GM18951 (cell line): ENCODE results near the gene ABCG4.
A peak's percentile ranks its signal among the peaks of the same experiment; 100 is the strongest.
"Not testable (repeated sequence)": the region's sequence is repeated elsewhere in the genome, so short reads cannot be mapped to it uniquely, and the experiment has no call there.

Experiments
- POLR2A ChIP-seq: IDR thresholded peaks from 4 replicates; pipeline ENCODE4 v1.6.1; 2011; ENCODE audit warnings: mild to moderate bottlenecking; ENCODE audit not compliant: insufficient read length, insufficient read depth; ENCODE audit errors: extremely low read depth
- in situ Hi-C: fragments of 300-500 bp; cut with MboI; formaldehyde crosslinking; loops from one replicate; pipeline ENCODE4 v1.12.0; 2022; ENCODE audit warnings: low sequenced_read_pairs, mixed read lengths, inconsistent platforms; ENCODE audit not compliant: unreplicated experiment

The ABCG4 gene

GRCh38 chr11:119121008-119121810 is 27.6 kb upstream of the ABCG4 start, which contains the start of gene HINFP:
Gene HINFP, plus strand, starts transcription at chr11:119121580. Its CDS starts 5,365 bp downstream, at chr11:119126945.
- in situ Hi-C loops: no loop called here
- TF ChIP-seq POLR2A: peak; percentile 81

- in situ Hi-C loops: no loop called here
- no peak for TF ChIP-seq POLR2A
These were observed 27.1 kb upstream of the ABCG4 start for GRCh38 chr11:119121811-119122124.

- in situ Hi-C loops: no loop called here
- TF ChIP-seq POLR2A: no peak
These were observed 23.0 kb upstream of the ABCG4 start for GRCh38 chr11:119125821-119126220.

- TF ChIP-seq POLR2A: no peak
- in situ Hi-C loops: no loop called here
These were observed 22.1 kb upstream of the ABCG4 start for GRCh38 chr11:119126675-119127268.

- in situ Hi-C loops: no loop called here
- TF ChIP-seq POLR2A: no peak
These were observed 18.2 kb upstream of the ABCG4 start for GRCh38 chr11:119130662-119131061.

GRCh38 chr11:119134389-119134978 is 14.4 kb upstream of the ABCG4 start:
- in situ Hi-C loops: no loop called here
- no peak for TF ChIP-seq POLR2A

GRCh38 chr11:119139276-119139675 is 9.6 kb upstream of the ABCG4 start:
- in situ Hi-C loops: not testable (repeated sequence)

- in situ Hi-C loops: no loop called here
- TF ChIP-seq POLR2A: no peak
These were observed 3.9 kb upstream of the ABCG4 start for GRCh38 chr11:119144825-119145486.

- TF ChIP-seq POLR2A: no peak
- in situ Hi-C loops: no loop called here
These were observed 3.3 kb upstream of the ABCG4 start for GRCh38 chr11:119145551-119145950.

GRCh38 chr11:119147604-119148333 is 1.1 kb upstream of the ABCG4 start:
- no peak for TF ChIP-seq POLR2A
- in situ Hi-C loops: no loop called here

- no peak for TF ChIP-seq POLR2A
These were observed 183 bp upstream of the ABCG4 start for GRCh38 chr11:119148720-119149017.

GRCh38 chr11:119149786-119150275 is 979 bp downstream of the ABCG4 start:
- in situ Hi-C loops: no loop called here
- no peak for TF ChIP-seq POLR2A

More at GRCh38 chr11:119148720-119149017, 183 bp upstream of the ABCG4 start:
- in situ Hi-C loops: no loop called here

- in situ Hi-C loops: no loop called here
- no peak for TF ChIP-seq POLR2A
These were observed 3.2 kb downstream of the ABCG4 start for GRCh38 chr11:119152043-119152442.

- no peak for TF ChIP-seq POLR2A
- in situ Hi-C loops: no loop called here
These were observed 3.8 kb downstream of the ABCG4 start for GRCh38 chr11:119152604-119153003.
